Erythroblast (primary cell): ENCODE measurements around the gene PKDCC.

ENCODE experiments used
- GATA1 ChIP-seq: IDR thresholded peaks from 2 replicates; pipeline ENCODE4 v1.6.1; 2011; ENCODE audit warnings: low read depth, mild to moderate bottlenecking, control low read depth, low read length, moderate library complexity
- POLR2A ChIP-seq: IDR thresholded peaks from 2 replicates; pipeline ENCODE4 v1.6.1; 2011; ENCODE audit warnings: mild to moderate bottlenecking, low read length

- no peak for TF ChIP-seq POLR2A
- TF ChIP-seq GATA1, result no peak
These were observed 35.7 kb upstream of the PKDCC start for GRCh38 chr2:42012137-42012536.
